Neutrophil (primary cell): Measurements from ENCODE around the gene FAM184A.

ENCODE experiments used
- H3K27ac ChIP-seq: fragments of 200-600 bp; sonication (generic); 2 replicates; pipeline ENCODE4 v1.5.1; 2016; ENCODE audit warnings: mild to moderate bottlenecking, moderate library complexity
- H3K27me3 ChIP-seq: fragments of 200-600 bp; sonication (generic); 2 replicates; pipeline ENCODE4 v1.6.0; 2016; ENCODE audit warnings: mild to moderate bottlenecking
- H3K36me3 ChIP-seq: fragments of 200-600 bp; sonication (generic); 2 replicates; pipeline ENCODE4 v1.5.1; 2017
- H3K4me1 ChIP-seq, 2 experiments: fragments of 200-600 bp in 1 of 2; sonication (generic) in 1 of 2; 1 replicate in 1 of 2; 2 replicates in 1 of 2; pipeline versions ENCODE4 v1.5.1 to v1.6.1; 2013 to 2016; ENCODE audit warnings: low read depth in 1 of 2, low read length in 1 of 2, mild to moderate bottlenecking in 1 of 2, moderate library complexity in 1 of 2; ENCODE audit not compliant: control insufficient read depth in 1 of 2, insufficient read depth in 1 of 2
- H3K4me3 ChIP-seq, 2 experiments: fragments of 200-600 bp in 1 of 2; sonication (generic) in 1 of 2; 1 replicate in 1 of 2; 2 replicates in 1 of 2; pipeline ENCODE4 v1.5.1; 2013 to 2016; ENCODE audit warnings: low read depth in 1 of 2, low read length in 1 of 2, mild to moderate bottlenecking in 1 of 2, moderate library complexity in 1 of 2
- H3K9me3 ChIP-seq: fragments of 200-600 bp; sonication (generic); 2 replicates; pipeline ENCODE4 v1.5.1; 2016
- CTCF ChIP-seq: fragments of 200-600 bp; sonication (generic); IDR thresholded peaks from 2 replicates; pipeline ENCODE4 v1.5.1; 2016; ENCODE audit warnings: antibody characterized with exemption

FAM184A gene

GRCh38 chr6:119084784-119085183 lies 6.3 kb upstream of the FAM184A start:
- Histone ChIP-seq H3K4me1 (no peaks in the 10 kb centered on the region), H3K4me3 (no peak overlapping the region), H3K9me3 (no peaks in the 10 kb centered on the region), H3K36me3 (no peaks in the 10 kb centered on the region), H3K27me3 (peaks cover 21% of the 10 kb centered on the region), H3K27ac (no peak overlapping the region)
- no peak for TF ChIP-seq CTCF

GRCh38 chr6:119083007-119083406 lies 4.5 kb upstream of the FAM184A start:
- no peak overlapping the region for H3K27ac ChIP-seq
- H3K36me3 ChIP-seq = no peaks in the 10 kb centered on the region
- H3K9me3 ChIP-seq = no peaks in the 10 kb centered on the region
- H3K4me3 ChIP-seq = no peak overlapping the region
- H3K27me3 ChIP-seq = peaks cover 38% of the 10 kb centered on the region
- H3K4me1 ChIP-seq = peaks cover 5 to 11% of the 10 kb centered on the region in 2 experiments
- TF ChIP-seq CTCF = no peak

DNA sequence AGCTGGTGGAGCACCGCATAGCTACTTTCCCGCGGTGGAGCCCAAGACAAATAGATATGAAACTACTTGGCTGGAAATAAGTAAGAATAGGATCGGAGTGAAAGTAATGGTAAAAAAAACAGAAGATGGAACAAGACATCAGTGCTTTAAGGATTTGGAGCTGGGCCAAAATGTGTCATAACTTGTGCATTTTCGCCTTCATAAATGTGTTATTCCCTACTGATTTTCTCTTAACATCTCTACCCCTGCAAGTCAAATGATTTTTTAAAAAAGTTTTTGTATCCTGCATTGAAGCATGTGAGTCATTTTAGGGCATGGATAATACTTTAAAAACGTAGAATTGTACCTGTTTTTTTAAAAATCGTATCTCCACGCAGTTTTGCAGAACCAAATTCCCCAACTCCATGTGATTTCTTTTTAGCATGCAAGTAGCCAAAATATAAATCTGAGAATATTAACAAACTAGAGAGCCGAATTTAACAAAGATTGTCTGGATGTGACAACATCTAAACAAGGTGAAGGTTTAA lies 882 bp upstream of the FAM184A start:
- H3K27ac ChIP-seq = no peak overlapping the region
- TF ChIP-seq CTCF = no peak
- peaks cover 10 to 17% of the 10 kb centered on the region in 2 experiments for H3K4me1 ChIP-seq
- H3K27me3 ChIP-seq = peaks cover 75% of the 10 kb centered on the region
- peak overlapping the region; percentile 39 to 56 for H3K4me3 ChIP-seq
- peaks cover 6% of the 10 kb centered on the region for H3K9me3 ChIP-seq
- H3K36me3 ChIP-seq = no peaks in the 10 kb centered on the region

DNA sequence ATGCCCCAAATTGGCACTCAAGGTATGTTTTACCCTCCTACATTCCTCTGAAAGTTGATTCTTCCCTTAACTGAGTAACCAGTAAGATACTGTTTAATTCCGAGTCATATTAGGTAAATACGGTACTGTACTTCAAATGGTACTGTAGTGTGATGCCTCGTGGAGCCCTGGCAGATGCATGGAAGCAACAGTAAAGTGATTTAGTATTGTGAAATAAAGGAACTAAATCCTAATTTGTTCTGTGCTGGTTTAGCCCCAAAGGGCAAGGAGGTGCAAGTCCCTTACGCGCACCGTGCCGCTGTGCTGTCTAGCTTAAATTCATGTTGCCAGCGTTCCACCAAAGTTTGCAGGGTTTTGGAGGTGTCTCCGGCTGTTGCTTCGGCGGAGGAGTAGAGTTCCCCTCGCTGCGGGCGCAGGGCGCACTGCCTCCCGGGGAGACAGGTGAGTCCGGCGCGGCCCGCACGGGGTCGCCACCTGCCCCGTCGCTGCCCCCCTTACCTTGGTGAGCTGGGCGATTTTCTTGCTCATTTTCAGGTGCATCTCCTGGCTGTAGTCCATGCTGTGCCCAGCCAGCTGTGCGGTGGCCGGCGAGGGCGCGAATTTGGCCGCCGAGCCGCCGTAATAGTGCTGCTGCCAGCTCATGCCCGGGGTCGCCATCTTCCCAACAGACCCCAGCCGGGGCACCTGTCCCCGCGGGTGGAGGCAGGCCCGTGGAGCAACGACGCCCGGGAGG lies 655 bp downstream of the FAM184A start:
- H3K27me3 ChIP-seq = peaks cover 90% of the 10 kb centered on the region
- H3K9me3 ChIP-seq = peaks cover 6% of the 10 kb centered on the region
- peaks cover 10 to 17% of the 10 kb centered on the region in 2 experiments for H3K4me1 ChIP-seq
- peak overlapping the region; percentile 39 to 56 for H3K4me3 ChIP-seq
- no peaks in the 10 kb centered on the region for H3K36me3 ChIP-seq
- no peak for TF ChIP-seq CTCF
- H3K27ac ChIP-seq = no peak overlapping the region

DNA sequence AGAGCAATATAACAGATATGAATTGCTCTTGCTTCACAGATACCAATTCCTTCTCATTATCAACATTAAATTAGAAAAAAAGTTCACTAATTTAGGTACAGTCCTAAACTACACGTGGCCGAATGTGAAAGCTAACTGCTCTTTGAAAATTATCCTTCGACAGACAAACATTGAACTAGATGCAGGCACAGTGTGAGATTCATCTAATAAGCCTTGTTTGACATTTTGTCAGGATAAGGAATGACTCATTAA lies 1.1 kb downstream of the FAM184A start:
- no peak overlapping the region for H3K27ac ChIP-seq
- no peak overlapping the region for H3K4me3 ChIP-seq
- H3K4me1 ChIP-seq = peaks cover 10 to 17% of the 10 kb centered on the region in 2 experiments
- H3K27me3 ChIP-seq = peaks cover 93% of the 10 kb centered on the region
- peaks cover 6% of the 10 kb centered on the region for H3K9me3 ChIP-seq
- no peak for TF ChIP-seq CTCF
- H3K36me3 ChIP-seq = no peaks in the 10 kb centered on the region
